Fibroblast of the conjunctiva (primary cell): ENCODE results near the gene LGALS8.
"Not testable (repeated sequence)": the region's sequence is repeated elsewhere in the genome, so short reads cannot be mapped to it uniquely, and the experiment has no call there.

Source experiments
- DNase-seq: peaks from one replicate; pipeline ENCODE4 v3.0.0-alpha.2; 2010; ENCODE audit warnings: low read depth

Gene LGALS8

DNA sequence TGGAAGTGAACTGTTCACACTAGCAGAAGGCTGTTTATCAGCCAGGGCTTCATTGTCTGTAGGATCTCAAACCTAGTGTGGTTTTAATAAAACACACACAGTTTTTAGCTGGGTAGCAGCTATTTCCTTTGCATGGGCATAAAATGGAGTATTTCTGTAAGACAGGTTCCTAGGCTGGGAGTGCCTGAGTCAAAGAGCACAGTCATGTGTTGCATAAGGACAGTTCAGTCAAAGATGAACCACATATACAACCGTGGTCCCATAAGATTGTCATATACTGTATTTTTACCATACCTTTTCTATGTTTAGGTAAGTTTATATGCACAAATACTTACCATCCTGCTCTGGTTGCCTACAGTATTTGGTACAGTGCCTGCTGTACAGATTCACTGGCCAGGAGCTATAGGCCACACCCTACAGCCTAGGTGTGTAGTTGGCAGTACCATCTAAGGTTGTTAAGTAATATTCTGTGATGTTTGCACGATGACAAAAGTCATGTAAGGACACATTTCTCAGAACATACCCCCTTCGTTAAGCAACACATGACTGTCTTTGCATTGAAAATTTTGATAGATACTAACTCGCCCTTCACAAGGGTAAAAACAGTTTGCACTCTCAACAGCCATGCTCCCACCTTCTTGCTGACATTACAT is 17.2 kb downstream of the LGALS8 start:
- DNase-seq: no peak

DNA sequence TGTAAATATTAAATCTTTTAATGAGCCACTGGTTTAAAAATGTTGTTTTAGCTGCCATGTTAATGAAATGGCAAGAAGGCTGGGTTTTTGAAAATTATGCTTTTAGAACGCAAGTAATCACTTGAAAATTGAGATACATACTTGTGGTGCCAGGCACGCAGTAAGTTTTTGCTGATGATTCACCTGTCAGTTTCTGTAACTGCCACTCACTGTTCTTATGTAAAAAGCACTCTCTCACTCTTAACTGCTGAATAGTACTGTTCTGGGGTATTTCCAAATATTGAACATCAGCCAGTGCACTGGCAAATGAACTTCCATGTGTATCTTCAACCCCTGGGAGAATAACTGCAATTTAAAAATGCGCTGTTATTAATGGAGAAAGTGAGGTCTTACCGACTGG is 17.9 kb downstream of the LGALS8 start:
- no peak for DNase-seq

DNA sequence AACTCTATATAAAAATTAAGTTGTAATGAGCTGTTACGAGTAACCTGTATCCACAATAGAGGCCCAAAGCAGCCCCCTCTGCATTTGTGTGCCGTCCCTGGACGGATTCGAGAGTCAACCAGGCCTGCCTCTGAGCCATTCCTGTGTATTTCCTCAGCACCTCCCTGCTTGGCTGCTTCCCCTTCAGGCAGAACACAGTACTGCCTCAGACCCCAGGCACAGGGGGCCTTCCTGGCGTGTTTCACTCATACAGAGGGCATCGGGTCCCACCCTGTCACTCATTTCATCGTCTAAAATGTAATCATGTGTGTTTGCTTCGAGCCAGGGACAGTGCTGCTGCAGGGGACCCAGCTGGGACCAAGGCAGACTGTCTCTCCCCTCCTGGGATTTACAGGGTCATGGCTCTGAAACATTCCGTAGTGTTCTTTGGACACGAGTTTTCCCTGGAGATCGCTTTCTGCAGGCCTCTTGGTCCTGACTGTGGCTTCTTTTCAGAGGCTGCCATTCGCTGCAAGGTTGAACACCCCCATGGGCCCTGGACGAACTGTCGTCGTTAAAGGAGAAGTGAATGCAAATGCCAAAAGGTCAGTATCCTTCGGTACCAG is 19.4 kb downstream of the LGALS8 start:
- no peak for DNase-seq

DNA sequence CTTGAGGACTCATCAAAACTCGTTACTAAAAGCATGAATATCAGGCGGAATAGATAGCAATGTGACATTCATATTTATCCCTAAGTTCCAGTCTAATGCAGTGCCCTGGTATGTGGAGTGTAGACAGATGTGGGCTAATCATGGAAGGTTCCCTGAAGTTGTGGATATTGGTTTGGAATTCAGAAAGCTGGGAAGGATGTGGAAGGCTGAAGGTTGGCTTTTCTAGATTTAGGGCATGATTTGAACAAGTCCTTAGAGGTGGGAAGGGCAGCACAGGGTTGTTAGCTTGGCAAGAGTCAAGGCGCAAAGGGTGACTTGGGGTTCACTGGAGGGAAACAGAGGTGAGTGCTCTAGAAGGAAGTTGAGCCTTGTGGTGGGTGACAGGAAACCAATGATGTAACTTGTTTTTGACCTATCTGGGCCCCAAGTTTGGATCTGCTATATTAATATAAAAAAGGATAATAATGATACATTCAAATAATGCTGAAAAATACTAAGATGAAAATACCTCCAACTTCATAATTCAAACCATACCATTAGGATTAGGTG is 21.9 kb downstream of the LGALS8 start:
- no peak for DNase-seq

DNA sequence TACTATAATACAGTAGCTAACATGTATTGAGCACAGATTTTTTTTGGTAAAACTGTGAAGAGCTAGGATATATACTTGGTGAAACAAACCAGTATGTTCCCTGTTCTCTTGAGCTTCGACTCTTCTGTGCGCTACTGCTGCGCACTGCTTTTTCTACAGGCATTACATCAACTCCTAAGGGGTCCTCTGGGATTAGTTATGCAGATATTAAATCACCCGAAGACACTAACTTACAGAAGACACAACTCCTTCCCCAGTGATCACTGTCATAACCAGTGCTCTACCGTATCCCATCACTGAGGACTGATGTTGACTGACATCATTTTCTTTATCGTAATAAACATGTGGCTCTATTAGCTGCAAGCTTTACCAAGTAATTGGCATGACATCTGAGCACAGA is 24.7 kb downstream of the LGALS8 start:
- no peak for DNase-seq

DNA sequence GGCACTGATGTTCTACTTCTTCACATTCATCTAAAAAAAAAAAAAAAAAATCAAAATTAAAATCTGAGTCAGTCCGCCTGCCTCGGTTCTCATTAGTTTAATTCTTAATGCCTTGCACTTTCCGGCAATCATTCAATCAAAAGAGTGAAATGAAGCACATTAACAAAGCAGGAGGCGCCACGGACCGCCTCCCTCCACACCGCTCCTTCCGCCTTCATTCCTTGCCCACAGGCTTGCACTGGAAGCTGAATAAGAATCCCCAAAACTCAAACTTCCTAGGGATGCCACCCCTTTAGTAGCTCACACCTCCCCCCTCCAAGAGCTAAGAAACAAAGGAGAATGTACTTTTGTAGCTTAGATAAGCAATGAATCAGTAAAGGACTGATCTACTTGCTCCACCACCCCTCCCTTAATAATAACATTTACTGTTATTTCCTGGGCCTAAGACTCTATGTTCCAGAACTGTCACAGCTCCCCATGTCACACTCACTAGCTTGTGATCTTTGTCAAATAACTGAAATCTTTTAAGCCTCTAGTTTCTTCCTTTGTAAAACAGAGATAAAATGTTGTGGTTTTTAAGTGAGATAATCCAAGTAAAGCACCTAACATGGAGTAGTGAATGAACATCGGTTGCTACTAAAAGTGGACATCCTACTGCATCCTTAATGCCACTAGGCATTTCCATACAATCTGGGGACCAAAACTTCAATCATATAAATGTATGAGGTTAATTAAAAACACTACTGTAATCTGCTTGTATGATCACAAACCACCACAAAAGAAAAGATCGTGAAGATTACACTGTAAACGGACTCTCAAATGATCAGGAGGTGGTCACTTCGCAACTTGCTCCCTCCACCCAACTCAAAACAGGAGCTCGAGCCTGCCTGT is 27.4 kb downstream of the LGALS8 start:
- no peak for DNase-seq

DNA sequence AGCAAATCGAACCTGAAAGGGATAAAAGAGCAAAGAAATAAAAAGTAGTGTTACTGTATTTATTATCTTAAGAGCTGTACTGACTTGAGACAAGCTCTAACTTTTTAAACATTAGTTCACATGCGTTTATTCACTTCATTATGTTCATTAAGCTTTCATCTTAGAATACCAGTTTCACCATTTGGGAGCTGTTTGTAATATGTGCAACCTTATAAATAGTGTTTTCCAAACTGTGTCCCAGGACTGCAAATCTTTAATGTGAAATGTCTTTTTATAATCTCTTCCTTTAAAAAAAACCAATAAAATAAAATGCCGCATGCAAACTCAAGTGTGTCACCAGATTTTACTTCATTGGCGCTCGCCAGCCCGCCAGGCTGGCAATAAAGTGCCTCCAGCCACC is 28.3 kb downstream of the LGALS8 start:
- DNase-seq: no peak

DNA sequence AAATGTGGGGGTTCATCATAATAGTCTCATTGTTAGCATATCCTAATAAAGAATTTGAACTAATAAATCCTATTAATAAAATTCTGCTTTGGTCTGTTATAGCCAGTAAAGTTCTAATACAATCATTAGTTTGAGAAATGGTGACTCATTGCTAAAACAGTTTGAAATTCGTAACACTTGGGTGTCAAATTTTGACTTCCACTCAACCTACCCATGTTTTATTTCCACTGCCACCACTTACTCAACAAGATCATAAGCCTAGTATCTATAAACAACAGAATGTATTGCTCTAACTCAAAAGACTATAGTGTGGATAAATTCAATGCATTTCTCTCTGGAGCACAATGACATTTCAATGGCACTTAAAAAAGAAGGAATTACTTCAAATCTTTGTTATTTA is 29.1 kb downstream of the LGALS8 start:
- no peak for DNase-seq

DNA sequence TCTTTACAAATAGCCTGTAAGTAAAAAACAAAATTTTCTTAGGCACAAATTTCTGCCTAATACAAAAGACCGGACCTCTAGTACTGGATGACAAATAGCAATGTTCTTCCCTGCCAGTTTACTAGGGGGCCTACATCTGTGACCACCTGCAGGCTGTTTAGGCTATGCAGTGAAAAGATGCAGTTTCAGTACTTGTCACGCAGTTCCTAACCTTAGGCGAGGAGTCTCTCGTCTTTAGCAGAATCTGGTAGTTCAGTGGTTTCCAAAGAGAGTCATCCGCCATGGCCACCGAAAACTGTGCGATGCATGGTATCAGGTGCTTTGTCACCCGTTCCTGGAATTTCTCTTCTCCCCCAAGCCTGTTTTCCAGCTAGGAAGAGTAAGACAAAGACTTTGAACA is 29.6 kb downstream of the LGALS8 start:
- no peak for DNase-seq

DNA sequence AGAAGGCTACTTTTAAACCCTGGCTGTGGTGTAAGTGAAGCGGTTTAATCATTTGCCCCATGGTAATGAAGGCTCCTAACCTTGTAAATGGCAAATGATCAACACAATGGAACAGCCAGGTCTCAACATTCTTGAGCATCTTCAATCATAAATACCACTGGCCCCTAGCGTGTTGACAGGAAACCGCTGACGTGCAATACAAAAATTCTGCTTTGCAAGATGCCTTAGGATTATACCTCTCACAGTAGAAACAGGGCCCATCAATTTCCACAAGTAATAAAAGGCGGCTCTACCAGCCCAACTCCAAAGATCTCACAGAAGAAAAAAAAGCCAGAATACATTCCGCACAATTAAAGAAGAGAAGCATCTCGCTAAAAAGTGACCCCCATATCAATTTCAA is 32.8 kb downstream of the LGALS8 start:
- DNase-seq: no peak

DNA sequence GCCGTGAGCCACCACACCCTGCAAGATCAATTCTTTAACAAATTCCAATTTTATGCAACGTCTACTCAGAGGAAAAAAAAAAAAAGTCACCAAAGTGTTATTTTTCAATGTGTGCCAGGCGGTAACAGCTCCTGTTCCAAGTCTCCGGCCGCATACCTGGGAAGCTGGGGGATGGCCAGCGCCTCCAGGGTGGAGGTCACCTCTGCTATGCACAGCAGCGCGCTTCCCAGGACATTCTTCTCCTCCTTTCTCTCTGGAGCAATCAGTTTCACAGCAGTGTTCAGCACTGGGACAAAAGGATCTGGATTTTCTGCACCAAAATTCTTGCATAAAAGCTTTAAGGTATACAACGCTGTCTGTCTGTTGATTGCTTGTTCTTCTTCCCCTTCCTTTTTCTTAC is 34.3 kb downstream of the LGALS8 start:
- DNase-seq: no peak

DNA sequence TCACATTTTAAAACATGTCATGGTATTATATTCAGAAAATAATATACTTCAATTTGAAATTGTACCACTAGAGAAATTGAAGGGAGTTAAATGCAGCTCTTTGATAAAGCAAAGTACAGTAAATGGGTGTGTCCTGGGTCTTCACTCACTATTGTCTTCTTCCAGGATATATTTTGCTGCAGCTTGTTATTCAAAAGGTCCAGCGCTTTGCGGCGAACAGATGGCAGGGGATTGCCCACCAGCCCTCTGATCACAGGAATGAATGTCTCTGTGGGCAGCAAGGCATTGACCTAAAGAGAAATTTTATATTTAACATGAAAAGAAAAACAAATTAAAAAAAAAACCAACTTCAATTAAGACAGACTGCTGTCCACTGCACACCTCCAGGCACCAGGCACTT is 35.1 kb downstream of the LGALS8 start:
- no peak for DNase-seq

DNA sequence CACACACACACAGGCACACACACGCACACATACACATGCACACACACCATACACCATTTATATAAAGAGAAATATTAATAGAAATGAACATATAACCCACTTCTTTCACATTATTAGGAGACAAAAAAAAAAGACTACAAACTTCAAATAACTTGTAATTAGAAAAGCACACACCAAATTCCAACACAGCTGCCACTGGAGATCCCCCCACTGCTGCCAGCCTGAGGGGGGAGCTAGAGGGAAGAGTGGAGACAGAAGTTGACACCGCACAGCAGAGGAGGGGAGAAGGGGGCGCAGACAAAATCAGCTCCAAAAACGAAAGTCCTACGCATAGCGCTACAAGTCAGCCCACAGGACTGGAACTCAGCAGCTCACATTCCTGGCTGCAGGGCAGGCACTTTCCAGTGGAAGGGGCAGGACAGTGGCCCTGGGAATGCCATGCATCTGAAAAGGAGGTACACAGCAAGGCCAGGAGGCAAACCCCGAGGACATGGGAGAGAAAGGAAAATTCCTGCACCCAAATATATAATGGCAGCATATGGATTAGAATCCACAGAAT is 36.5 kb downstream of the LGALS8 start:
- DNase-seq: no peak

DNA sequence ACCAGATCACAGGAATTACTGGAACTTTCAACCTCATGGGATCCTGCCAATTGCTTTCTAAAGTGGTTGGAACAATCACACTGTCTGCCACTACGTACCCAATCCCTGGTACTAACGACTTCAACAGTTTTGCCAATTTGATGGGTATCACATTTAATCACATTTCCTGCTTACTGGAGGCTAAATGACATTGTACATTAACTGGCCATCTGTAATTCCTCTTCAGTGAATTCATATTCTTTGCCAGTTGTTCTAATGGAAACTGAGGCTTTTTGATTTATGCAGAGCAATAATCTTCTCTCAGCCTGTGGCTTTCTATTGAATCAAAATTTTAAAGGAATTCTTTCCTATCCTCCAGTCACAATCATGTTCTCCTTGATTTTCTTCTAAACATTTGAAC is 38.2 kb downstream of the LGALS8 start:
- no peak for DNase-seq

DNA sequence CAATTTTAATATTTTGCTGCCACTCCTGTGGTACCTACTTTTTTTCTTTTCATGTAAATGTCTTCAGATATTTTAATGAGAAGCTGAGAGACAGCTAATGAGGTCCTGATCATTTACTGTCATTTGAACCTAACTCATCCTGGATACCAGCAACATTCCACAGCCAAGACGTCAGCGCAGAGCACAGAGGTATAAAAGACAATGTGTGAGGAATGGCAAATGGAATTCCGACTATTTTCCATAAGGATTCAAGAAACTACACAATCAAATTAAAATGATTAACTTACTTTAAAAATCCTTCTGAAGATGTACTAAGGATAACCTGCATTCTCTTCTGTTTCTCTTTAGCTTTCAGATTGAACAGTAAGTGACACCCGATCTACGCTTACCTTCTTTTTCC is 41.7 kb downstream of the LGALS8 start:
- no peak for DNase-seq

DNA sequence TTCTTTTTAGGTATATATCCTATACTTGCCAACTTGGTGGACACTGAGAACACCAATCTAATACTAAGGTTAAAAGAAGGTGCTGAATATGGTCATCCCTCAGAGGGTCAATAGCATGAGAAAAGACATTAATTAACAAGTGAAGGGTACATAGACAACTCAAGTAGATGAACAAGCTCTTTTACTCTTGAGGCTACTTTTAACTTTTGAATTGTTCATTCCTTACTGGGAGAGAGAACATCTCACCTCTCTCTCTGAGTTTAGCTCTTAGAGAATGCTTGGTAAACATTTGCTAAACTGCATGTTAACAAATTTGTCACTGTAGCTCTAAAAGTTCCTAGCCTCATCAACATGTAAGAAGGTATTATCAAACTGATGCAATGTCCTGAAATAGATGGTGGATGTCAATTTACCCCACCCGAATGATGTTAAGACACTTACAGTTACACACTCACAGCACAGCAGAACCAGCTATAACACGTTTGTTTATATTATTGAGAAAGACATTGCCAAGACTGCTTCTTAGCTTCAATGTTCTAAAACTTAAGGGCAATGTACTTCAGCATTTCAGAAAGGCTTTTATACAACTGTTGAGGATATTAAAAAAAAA is 44.6 kb downstream of the LGALS8 start:
- peak; percentile 77 for DNase-seq

DNA sequence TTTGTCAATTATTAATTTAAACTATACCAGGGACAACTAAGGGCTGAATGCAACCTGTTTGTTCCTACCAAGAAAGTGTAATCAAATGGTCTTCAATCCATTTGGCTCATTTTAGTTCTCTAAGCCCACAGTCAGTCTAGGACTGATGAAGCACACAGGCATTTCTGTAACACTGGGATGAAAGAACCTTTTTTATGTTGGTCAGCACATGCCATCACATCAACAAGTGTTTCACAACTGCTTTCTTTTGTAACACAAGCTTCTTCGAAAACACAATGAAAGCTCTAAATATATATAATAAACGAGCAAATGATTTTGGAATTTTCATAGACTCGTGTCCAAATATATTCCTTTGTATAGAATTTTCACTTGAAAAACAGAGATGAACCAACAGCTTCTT is 51.7 kb downstream of the LGALS8 start:
- DNase-seq: no peak

DNA sequence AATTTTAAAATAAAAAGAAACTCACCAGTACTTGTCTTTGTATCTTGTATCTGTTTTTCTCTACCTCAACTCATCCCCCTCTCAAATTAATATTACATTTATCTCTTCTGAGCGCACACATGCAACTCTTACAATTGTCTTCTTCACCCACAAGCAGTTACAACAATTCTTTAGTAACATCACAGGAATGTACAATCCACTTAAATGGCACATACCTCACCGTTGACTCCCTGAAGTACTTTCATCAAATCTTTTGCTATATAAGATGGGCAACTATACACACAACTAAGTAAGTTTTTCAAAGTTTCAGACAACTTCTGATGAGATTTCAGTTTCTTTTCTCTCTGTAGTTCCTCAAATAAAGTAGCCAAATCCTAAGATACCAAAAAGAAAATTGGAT is 52.2 kb downstream of the LGALS8 start:
- DNase-seq: no peak

DNA sequence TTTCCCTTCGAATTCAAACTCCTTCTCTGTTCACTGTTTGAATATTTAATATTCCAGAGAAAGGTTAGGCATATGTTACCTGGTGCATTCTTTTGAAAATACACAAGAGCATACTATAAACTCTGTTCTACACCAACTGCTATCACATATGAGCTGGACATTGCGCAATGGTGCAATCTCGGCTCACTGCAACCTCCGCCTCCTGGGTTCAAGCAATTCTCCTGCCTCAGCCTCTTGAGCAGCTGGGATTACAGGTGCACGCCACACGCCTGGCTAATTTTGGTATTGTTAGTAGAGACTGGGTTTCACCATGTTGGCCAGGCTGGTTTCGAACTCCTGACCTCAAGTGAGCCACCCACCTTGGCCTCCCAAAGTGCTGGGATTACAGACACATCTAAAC is 53.3 kb downstream of the LGALS8 start:
- DNase-seq: not testable (repeated sequence)

DNA sequence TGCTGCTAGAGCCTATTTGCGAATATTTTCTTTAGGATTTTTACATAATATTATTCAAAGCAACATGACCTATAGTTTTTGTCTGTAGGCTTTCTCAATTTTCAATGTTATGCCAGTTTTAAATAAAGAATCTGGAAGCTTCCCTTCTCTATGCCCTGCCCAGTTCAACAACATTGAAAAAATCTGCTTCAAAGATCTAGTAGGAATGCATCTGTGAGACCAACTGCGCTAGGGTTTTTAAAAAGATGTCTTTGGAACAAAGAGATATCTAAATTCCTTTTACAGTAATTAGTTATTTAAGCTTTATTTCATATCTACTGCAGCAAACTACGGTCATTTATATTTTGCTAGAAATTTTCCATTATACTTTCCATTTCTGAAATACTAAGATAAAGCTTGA is 54.9 kb downstream of the LGALS8 start:
- no peak for DNase-seq

DNA sequence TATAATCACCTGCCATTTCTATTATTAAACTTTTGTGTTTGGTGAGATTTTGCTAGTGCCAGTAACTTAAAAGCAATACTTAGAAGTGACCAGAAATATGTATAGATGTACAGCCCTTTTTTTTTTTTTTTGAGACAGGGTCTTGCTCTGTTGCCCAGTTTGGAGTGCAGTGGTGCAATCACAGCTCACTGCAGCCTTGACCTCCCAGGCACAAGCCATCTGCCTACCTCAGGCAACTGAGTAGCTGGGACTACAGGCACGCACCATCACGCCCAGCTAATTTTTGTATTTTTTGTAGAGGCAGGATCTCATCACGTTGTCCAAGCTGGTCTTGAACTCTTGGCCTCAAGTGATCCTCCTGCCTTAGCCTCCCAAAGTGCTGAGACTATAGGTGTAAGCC is 56.6 kb downstream of the LGALS8 start:
- not testable (repeated sequence) for DNase-seq

DNA sequence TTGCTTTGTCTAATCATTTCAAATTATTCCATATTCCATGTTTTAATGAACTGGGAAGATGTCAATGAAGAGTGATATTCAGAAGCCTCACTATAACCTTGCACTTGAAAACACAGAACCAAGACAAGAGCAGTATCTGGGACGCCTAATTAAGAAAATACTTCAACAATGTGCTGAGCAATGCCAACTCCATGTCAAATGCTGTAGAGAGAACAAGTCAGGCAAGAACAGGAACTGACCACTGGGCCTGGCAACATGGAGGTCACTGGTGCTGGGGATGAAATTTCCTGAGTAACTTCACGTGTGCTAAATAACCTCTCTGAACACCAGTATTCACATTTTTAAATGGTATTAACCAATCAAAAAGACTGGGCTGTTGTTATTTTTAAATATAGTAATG is 57.7 kb downstream of the LGALS8 start:
- DNase-seq: no peak
